ENCODE data around the gene SPP1. TPM values are rescaled to one million over a fixed set of nuclear protein-coding genes. Genes with fewer than 3 reads are reported as not detected.
"Not testable (repeated sequence)": the region's sequence is repeated elsewhere in the genome, so short reads cannot be mapped to it uniquely, and the experiment has no call there.

Gene SPP1
- total RNA-seq, 1 donor from 2014 or later: 156 TPM

DNA sequence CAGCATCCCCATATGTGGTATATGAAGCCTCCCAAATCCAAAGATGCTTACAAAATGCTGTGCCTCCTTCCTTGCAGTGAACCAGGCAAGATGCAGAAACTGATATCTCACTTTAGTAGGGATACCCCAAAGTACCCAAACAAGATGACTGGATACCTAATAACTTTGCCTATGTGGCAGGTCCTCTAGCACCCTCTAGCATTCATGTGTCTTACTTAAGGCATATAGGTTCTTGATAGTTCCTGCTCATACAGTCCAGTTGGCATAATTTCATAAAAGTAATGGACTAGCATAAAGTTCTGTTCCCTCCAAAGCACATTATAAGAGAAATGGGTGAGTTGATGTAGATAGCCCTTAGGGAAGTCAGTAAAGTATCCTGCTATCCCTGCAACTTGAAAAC, 36.8 kb upstream of the SPP1 start:
- Histone ChIP-seq H3K9ac (ENCODE audit: low read depth in 1 of 3, low read length in 3 of 3) (no peak overlapping the region), H3K4me1 (ENCODE audit: control insufficient read depth in 3 of 3, insufficient read depth in 3 of 3, low read length in 3 of 3) (no peaks in the 10 kb centered on the region), H3K9me3 (ENCODE audit: control insufficient read depth in 3 of 3, low read length in 3 of 3) (no peaks in the 10 kb centered on the region), H3K27ac (ENCODE audit: low read depth, low read length) (no peak overlapping the region), H3K36me3 (ENCODE audit: control insufficient read depth in 3 of 3, insufficient read depth in 3 of 3, low read length in 3 of 3) (no peaks in the 10 kb centered on the region), H3K27me3 (ENCODE audit: control insufficient read depth in 3 of 3, insufficient read depth in 3 of 3, low read length in 3 of 3) (no peaks in the 10 kb centered on the region), H3K4me3 (ENCODE audit: low read length in 3 of 3) (no peak overlapping the region)

DNA sequence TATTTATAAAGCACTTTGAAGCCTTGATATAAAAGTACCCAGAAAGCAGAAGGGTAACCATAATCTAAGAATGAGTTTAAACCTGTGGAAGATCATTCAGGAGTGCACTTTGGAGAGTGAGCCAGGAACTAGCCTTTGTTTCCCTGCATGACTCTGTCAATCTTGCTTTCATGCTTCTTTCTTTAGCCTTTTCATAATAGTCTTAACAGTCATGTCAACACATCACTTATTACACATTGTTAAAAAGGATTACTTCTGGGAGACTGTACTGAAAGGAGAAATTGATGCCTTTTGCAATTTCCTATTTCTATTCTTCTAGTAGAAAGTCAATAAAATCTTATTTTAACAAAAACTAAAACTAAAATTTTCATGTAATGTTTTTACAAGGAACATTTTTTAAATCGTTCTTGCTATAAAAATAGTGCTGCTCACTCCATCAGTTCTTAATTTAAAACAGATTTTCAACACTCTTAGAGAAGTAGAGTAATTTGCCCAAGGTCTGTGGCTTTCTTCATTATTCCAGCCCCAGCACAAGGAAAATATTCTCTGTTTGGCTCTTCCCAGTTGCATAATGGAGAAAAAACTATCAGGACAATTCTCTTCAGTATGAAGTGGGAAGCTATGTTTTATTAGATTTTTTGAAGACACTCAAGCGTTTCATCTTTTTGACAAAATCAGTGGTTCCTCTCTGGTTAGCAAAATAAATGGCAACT, 35.4 kb upstream of the SPP1 start:
- Histone ChIP-seq H3K36me3 (ENCODE audit: control insufficient read depth in 3 of 3, insufficient read depth in 3 of 3, low read length in 3 of 3) (no peaks in the 10 kb centered on the region), H3K9me3 (ENCODE audit: control insufficient read depth in 3 of 3, low read length in 3 of 3) (no peaks in the 10 kb centered on the region), H3K9ac (ENCODE audit: low read depth in 1 of 3, low read length in 3 of 3) (no peak overlapping the region), H3K27me3 (ENCODE audit: control insufficient read depth in 3 of 3, insufficient read depth in 3 of 3, low read length in 3 of 3) (no peaks in the 10 kb centered on the region), H3K4me1 (ENCODE audit: control insufficient read depth in 3 of 3, insufficient read depth in 3 of 3, low read length in 3 of 3) (no peaks in the 10 kb centered on the region), H3K27ac (ENCODE audit: low read depth, low read length) (no peak overlapping the region), H3K4me3 (ENCODE audit: low read length in 3 of 3) (no peak overlapping the region)

- H3K27ac ChIP-seq (ENCODE audit: low read depth, low read length); H3K9me3 ChIP-seq (ENCODE audit: control insufficient read depth in 3 of 3, low read length in 3 of 3); H3K36me3 ChIP-seq (ENCODE audit: control insufficient read depth in 3 of 3, insufficient read depth in 3 of 3, low read length in 3 of 3); H3K27me3 ChIP-seq (ENCODE audit: control insufficient read depth in 3 of 3, insufficient read depth in 3 of 3, low read length in 3 of 3); H3K9ac ChIP-seq (ENCODE audit: low read depth in 1 of 3, low read length in 3 of 3); H3K4me1 ChIP-seq (ENCODE audit: control insufficient read depth in 3 of 3, insufficient read depth in 3 of 3, low read length in 3 of 3); H3K4me3 ChIP-seq (ENCODE audit: low read length in 3 of 3): not testable (repeated sequence)
Measured at GRCh38 chr4:87940809-87941208, 34.7 kb upstream of the SPP1 start.

GRCh38 chr4:87941537-87942392, 33.7 kb upstream of the SPP1 start:
- Histone ChIP-seq H3K27ac (ENCODE audit: low read depth, low read length) (no peak overlapping the region), H3K27me3 (ENCODE audit: control insufficient read depth in 3 of 3, insufficient read depth in 3 of 3, low read length in 3 of 3) (no peaks in the 10 kb centered on the region), H3K4me1 (ENCODE audit: control insufficient read depth in 3 of 3, insufficient read depth in 3 of 3, low read length in 3 of 3) (peaks cover 0 to 2% (median 0%) of the 10 kb centered on the region in 3 donors), H3K36me3 (ENCODE audit: control insufficient read depth in 3 of 3, insufficient read depth in 3 of 3, low read length in 3 of 3) (no peaks in the 10 kb centered on the region), H3K9ac (ENCODE audit: low read depth in 1 of 3, low read length in 3 of 3) (no peak overlapping the region), H3K9me3 (ENCODE audit: control insufficient read depth in 3 of 3, low read length in 3 of 3) (no peaks in the 10 kb centered on the region), H3K4me3 (ENCODE audit: low read length in 3 of 3) (no peak overlapping the region)

GRCh38 chr4:87943660-87944149, 31.8 kb upstream of the SPP1 start:
- Histone ChIP-seq H3K36me3 (ENCODE audit: control insufficient read depth in 3 of 3, insufficient read depth in 3 of 3, low read length in 3 of 3) (no peaks in the 10 kb centered on the region), H3K9me3 (ENCODE audit: control insufficient read depth in 3 of 3, low read length in 3 of 3) (no peaks in the 10 kb centered on the region), H3K9ac (ENCODE audit: low read depth in 1 of 3, low read length in 3 of 3) (no peak overlapping the region), H3K4me1 (ENCODE audit: control insufficient read depth in 3 of 3, insufficient read depth in 3 of 3, low read length in 3 of 3) (peaks cover 0 to 2% (median 0%) of the 10 kb centered on the region in 3 donors), H3K27me3 (ENCODE audit: control insufficient read depth in 3 of 3, insufficient read depth in 3 of 3, low read length in 3 of 3) (no peaks in the 10 kb centered on the region), H3K4me3 (ENCODE audit: low read length in 3 of 3) (no peak overlapping the region), H3K27ac (ENCODE audit: low read depth, low read length) (no peak overlapping the region)

DNA sequence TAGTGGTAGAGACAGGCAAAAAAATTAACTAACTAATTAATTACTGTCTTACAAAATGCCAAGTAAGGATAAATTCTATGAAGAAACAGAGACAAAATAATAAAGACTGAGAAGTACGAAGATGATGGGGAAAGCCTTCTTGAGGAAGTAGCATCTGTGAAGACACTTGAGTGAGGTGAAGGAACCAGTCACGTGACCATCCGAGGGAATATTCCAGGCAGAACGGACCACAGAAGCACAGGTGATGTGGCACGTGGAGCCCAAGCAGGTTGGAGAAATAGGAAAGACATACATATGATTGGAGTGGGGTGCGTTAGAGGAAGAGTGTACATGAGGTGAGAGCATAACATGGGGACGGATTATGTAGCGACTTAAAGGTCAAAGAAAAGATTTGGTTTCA, 30.5 kb upstream of the SPP1 start:
- Histone ChIP-seq H3K27ac (ENCODE audit: low read depth, low read length) (no peak overlapping the region), H3K4me3 (ENCODE audit: low read length in 3 of 3) (no peak overlapping the region), H3K4me1 (ENCODE audit: control insufficient read depth in 3 of 3, insufficient read depth in 3 of 3, low read length in 3 of 3) (peaks cover 0 to 2% (median 0%) of the 10 kb centered on the region in 3 donors), H3K36me3 (ENCODE audit: control insufficient read depth in 3 of 3, insufficient read depth in 3 of 3, low read length in 3 of 3) (no peaks in the 10 kb centered on the region), H3K27me3 (ENCODE audit: control insufficient read depth in 3 of 3, insufficient read depth in 3 of 3, low read length in 3 of 3) (no peaks in the 10 kb centered on the region), H3K9me3 (ENCODE audit: control insufficient read depth in 3 of 3, low read length in 3 of 3) (no peaks in the 10 kb centered on the region), H3K9ac (ENCODE audit: low read depth in 1 of 3, low read length in 3 of 3) (no peak overlapping the region)

- no peak overlapping the region for H3K27ac ChIP-seq (ENCODE audit: low read depth, low read length)
- no peaks in the 10 kb centered on the region for H3K36me3 ChIP-seq (ENCODE audit: control insufficient read depth in 3 of 3, insufficient read depth in 3 of 3, low read length in 3 of 3)
- no peak overlapping the region for H3K9ac ChIP-seq (ENCODE audit: low read depth in 1 of 3, low read length in 3 of 3)
- H3K4me1 ChIP-seq (ENCODE audit: control insufficient read depth in 3 of 3, insufficient read depth in 3 of 3, low read length in 3 of 3): peaks cover 0 to 2% (median 0%) of the 10 kb centered on the region in 3 donors
- no peaks in the 10 kb centered on the region for H3K9me3 ChIP-seq (ENCODE audit: control insufficient read depth in 3 of 3, low read length in 3 of 3)
- H3K4me3 ChIP-seq (ENCODE audit: low read length in 3 of 3): no peak overlapping the region
- no peaks in the 10 kb centered on the region for H3K27me3 ChIP-seq (ENCODE audit: control insufficient read depth in 3 of 3, insufficient read depth in 3 of 3, low read length in 3 of 3)
Measured at GRCh38 chr4:87946766-87947165, 28.7 kb upstream of the SPP1 start.

- no peak overlapping the region for H3K4me3 ChIP-seq (ENCODE audit: low read length in 3 of 3)
Measured at GRCh38 chr4:87947381-87948160, 27.9 kb upstream of the SPP1 start.

GRCh38 chr4:87949961-87950360, 25.6 kb upstream of the SPP1 start:
- Histone ChIP-seq H3K4me3 (ENCODE audit: low read length in 3 of 3) (no peak overlapping the region), H3K9ac (ENCODE audit: low read depth in 1 of 3, low read length in 3 of 3) (no peak overlapping the region), H3K4me1 (ENCODE audit: control insufficient read depth in 3 of 3, insufficient read depth in 3 of 3, low read length in 3 of 3) (peaks cover 0 to 2% (median 0%) of the 10 kb centered on the region in 3 donors), H3K9me3 (ENCODE audit: control insufficient read depth in 3 of 3, low read length in 3 of 3) (no peaks in the 10 kb centered on the region), H3K36me3 (ENCODE audit: control insufficient read depth in 3 of 3, insufficient read depth in 3 of 3, low read length in 3 of 3) (no peaks in the 10 kb centered on the region), H3K27ac (ENCODE audit: low read depth, low read length) (no peak overlapping the region), H3K27me3 (ENCODE audit: control insufficient read depth in 3 of 3, insufficient read depth in 3 of 3, low read length in 3 of 3) (no peaks in the 10 kb centered on the region)

More at GRCh38 chr4:87947381-87948160, 27.9 kb upstream of the SPP1 start:
- no peaks in the 10 kb centered on the region for H3K36me3 ChIP-seq (ENCODE audit: control insufficient read depth in 3 of 3, insufficient read depth in 3 of 3, low read length in 3 of 3)
- H3K4me1 ChIP-seq (ENCODE audit: control insufficient read depth in 3 of 3, insufficient read depth in 3 of 3, low read length in 3 of 3): peaks cover 0 to 2% (median 0%) of the 10 kb centered on the region in 3 donors
- H3K9ac ChIP-seq (ENCODE audit: low read depth in 1 of 3, low read length in 3 of 3): no peak overlapping the region
- H3K9me3 ChIP-seq (ENCODE audit: control insufficient read depth in 3 of 3, low read length in 3 of 3): no peaks in the 10 kb centered on the region
- no peak overlapping the region for H3K27ac ChIP-seq (ENCODE audit: low read depth, low read length)
- no peaks in the 10 kb centered on the region for H3K27me3 ChIP-seq (ENCODE audit: control insufficient read depth in 3 of 3, insufficient read depth in 3 of 3, low read length in 3 of 3)

Data from skeletal muscle tissue (tissue), 4 donors.